K562 (cell line): ENCODE measurements around the gene CD300LG. TPM values are rescaled to one million over a fixed set of nuclear protein-coding genes. Genes with fewer than 3 reads are reported as not detected.
A peak's percentile ranks its signal among the peaks of the same experiment; 100 is the strongest.

Experiments
- ARID2 ChIP-seq: fragments of 450-650 bp; IDR thresholded peaks from 2 replicates; pipeline ENCODE4 v1.6.1; 2017; ENCODE audit warnings: antibody characterized with exemption, mild to moderate bottlenecking
- CXXC5 ChIP-seq: fragments of 250-450 bp; sonication (Bioruptor Pico); IDR thresholded peaks from 2 replicates; pipeline ENCODE4 v1.8.0; 2022; ENCODE audit warnings: inconsistent platforms, mild to moderate bottlenecking, moderate library complexity
- ERF ChIP-seq: fragments of 450-650 bp; formaldehyde crosslinking; IDR thresholded peaks from 2 replicates; pipeline ENCODE4 v1.4.0; 2020; ENCODE audit warnings: mild to moderate bottlenecking, mixed read lengths
- HEY1 ChIP-seq: fragments of 250-450 bp; sonication (Bioruptor Pico); IDR thresholded peaks from 2 replicates; pipeline ENCODE4 v1.5.0; 2020; ENCODE audit warnings: mild to moderate bottlenecking, moderate library complexity, borderline replicate concordance
- HNRNPL ChIP-seq: fragments of 200-400 bp; formaldehyde crosslinking; IDR thresholded peaks from 2 replicates; pipeline ENCODE4 v1.6.1; 2017; ENCODE audit warnings: low read depth, mild to moderate bottlenecking, low read length
- KLF16 ChIP-seq: IDR thresholded peaks from 2 replicates; pipeline ENCODE4 v1.6.1; 2016; ENCODE audit warnings: antibody characterized with exemption
- L3MBTL2 ChIP-seq: fragments of 450-650 bp; IDR thresholded peaks from 2 replicates; pipeline ENCODE4 v1.6.1; 2016; ENCODE audit warnings: mild to moderate bottlenecking, moderate library complexity
- NCOA2 ChIP-seq, 2 experiments: fragments of 450-650 bp; IDR thresholded peaks; 2 replicates each; pipeline ENCODE4 v1.6.1; 2018; ENCODE audit warnings: mild to moderate bottlenecking in 2 of 2, moderate library complexity in 1 of 2; ENCODE audit not compliant: partially characterized antibody in 2 of 2
- PRMT5 ChIP-seq: sonication (generic); formaldehyde crosslinking; IDR thresholded peaks from 2 replicates; pipeline ENCODE4 v1.5.0; 2020; ENCODE audit warnings: missing genetic modification reagents
- RAD21 ChIP-seq, 2 experiments: fragments of 250-450 bp in 1 of 2; fragments of 450-650 bp in 1 of 2; sonication (Bioruptor Pico) in 1 of 2; formaldehyde crosslinking in 1 of 2; IDR thresholded peaks in 1 of 2; conservative IDR thresholded peaks in 1 of 2; 2 replicates each; pipeline versions ENCODE4 v1.4.0 to v1.8.0; 2020 to 2022; ENCODE audit warnings: mild to moderate bottlenecking in 2 of 2, moderate library complexity in 1 of 2
- TFAP4 ChIP-seq: sonication (generic); formaldehyde crosslinking; IDR thresholded peaks from 2 replicates; pipeline ENCODE4 v1.8.0; 2022; ENCODE audit warnings: missing genetic modification reagents, mild to moderate bottlenecking, moderate library complexity, borderline replicate concordance
- TRIM24 ChIP-seq, 2 experiments: fragments of 450-650 bp; IDR thresholded peaks; 2 replicates each; pipeline ENCODE4 v1.6.1; 2016
- USF1 ChIP-seq: sonication (generic); formaldehyde crosslinking; IDR thresholded peaks from 2 replicates; pipeline ENCODE4 v1.9.0; 2022; ENCODE audit warnings: mild to moderate bottlenecking, missing genetic modification reagents
- ZNF318 ChIP-seq, 2 experiments: fragments of 450-650 bp; IDR thresholded peaks; 2 replicates each; pipeline ENCODE4 v1.6.1; 2016; ENCODE audit warnings: mild to moderate bottlenecking in 2 of 2, borderline replicate concordance in 1 of 2, low read depth in 1 of 2, moderate library complexity in 1 of 2
- polyA plus RNA-seq, 8 experiments: library from polyadenylated mRNA; depleted of rRNA in 4 of 8; stranded (reverse) in 5 of 8; unstranded in 3 of 8; fragments of >200 nt; fragmentation: Nextera tagmentation in 2 of 8; fragmentation: Illumina TruSeq in 1 of 8; extraction: Ambion mirVana in 2 of 8; extraction: Trizol in 1 of 8; gene quantifications; 2 replicates each; pipeline versions ENCODE4 v1.2.1 to v1.2.3, GENCODE V29; 2011 to 2014; ENCODE audit warnings: inconsistent platforms in 1 of 8, missing spikeins in 1 of 8
- total RNA-seq, 7 experiments: library from RNA; depleted of rRNA in 6 of 7; stranded (reverse); fragments of >200 nt in 6 of 7; fragmentation: Illumina TruSeq in 2 of 7; extraction: Trizol in 2 of 7; gene quantifications; 2 replicates each; pipeline versions ENCODE4 v1.2.1 to v1.2.3, GENCODE V29; 2011 to 2021; ENCODE audit warnings: low replicate concordance in 1 of 7
- TF ChIP-seq, protein P1 (sequence below): fragments of 450-650 bp; IDR thresholded peaks from 2 replicates; pipeline ENCODE4 v1.6.1; 2014; ENCODE audit warnings: low read depth, mild to moderate bottlenecking, moderate library complexity, borderline replicate concordance

The CD300LG gene
- total and polyA plus RNA-seq, 9 of the 15 experiments (the other 6 are each of a cell fraction or from before 2014, with no cell fraction given), result not detected

GRCh38 chr17:43880420-43880991, 33.5 kb downstream of the CD300LG start (continued):
- TF ChIP-seq ZNF318 (IDR thresholded peaks at IDR 0.05; ENCODE audit: borderline replicate concordance in 1 of 2, low read depth in 1 of 2) (no peak), NCOA2 (IDR thresholded peaks at IDR 0.05; ENCODE audit: partially characterized antibody in 2 of 2) (no peak), PRMT5 (CRISPR knock-in tag) (no peak), USF1 (CRISPR knock-in tag) (0 out of 2 replicates have a peak, but pooled peaks have one; percentile 16), ERF (no peak), CXXC5 (CRISPR knock-in tag) (no peak), RAD21 (CRISPR knock-in tag; conservative IDR thresholded peaks at IDR 0.05 in 1 of 2, IDR thresholded peaks at IDR 0.05 in 1 of 2) (peak in 1 of 2 experiments; percentile 21; a peak in 1 of 4 replicates), TRIM24 (IDR thresholded peaks at IDR 0.05) (no peak), KLF16 (0 out of 2 replicates have a peak, but pooled peaks have one; percentile 19), L3MBTL2 (no peak), HNRNPL (0 out of 2 replicates have a peak, but pooled peaks have one; percentile 45), TFAP4 (CRISPR knock-in tag) (peak; percentile 73), HEY1 (CRISPR knock-in tag) (no peak), ARID2 (no peak)
- TF ChIP-seq, protein P1, sequence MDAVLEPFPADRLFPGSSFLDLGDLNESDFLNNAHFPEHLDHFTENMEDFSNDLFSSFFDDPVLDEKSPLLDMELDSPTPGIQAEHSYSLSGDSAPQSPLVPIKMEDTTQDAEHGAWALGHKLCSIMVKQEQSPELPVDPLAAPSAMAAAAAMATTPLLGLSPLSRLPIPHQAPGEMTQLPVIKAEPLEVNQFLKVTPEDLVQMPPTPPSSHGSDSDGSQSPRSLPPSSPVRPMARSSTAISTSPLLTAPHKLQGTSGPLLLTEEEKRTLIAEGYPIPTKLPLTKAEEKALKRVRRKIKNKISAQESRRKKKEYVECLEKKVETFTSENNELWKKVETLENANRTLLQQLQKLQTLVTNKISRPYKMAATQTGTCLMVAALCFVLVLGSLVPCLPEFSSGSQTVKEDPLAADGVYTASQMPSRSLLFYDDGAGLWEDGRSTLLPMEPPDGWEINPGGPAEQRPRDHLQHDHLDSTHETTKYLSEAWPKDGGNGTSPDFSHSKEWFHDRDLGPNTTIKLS, result no peak
